AG09319 (cell line): ENCODE measurements around the gene NMRK2.

Source experiments
- DNase-seq: peaks from one replicate; pipeline ENCODE4 v3.0.0-alpha.2; 2010; ENCODE audit warnings: low read depth; ENCODE audit errors: extremely low read depth
- CTCF ChIP-seq: IDR thresholded peaks from 2 replicates; pipeline ENCODE4 v1.5.1; 2011; ENCODE audit warnings: low read depth, mild to moderate bottlenecking, inconsistent platforms, low read length, moderate library complexity

NMRK2 gene

GRCh38 chr19:3978145-3978544, 45.3 kb downstream of the NMRK2 start:
- DNase-seq: no peak
- no peak for TF ChIP-seq CTCF

- no peak for DNase-seq
- no peak for TF ChIP-seq CTCF
Measured at GRCh38 chr19:3979289-3979673, 46.4 kb downstream of the NMRK2 start.

- no peak for TF ChIP-seq CTCF
- DNase-seq: no peak
Measured at GRCh38 chr19:3979674-3980352, 46.9 kb downstream of the NMRK2 start.

- DNase-seq: no peak
- no peak for TF ChIP-seq CTCF
Measured at GRCh38 chr19:3980353-3981251, 47.7 kb downstream of the NMRK2 start.

- no peak for TF ChIP-seq CTCF
- DNase-seq: no peak
Measured at GRCh38 chr19:3981373-3981735, 48.5 kb downstream of the NMRK2 start.

GRCh38 chr19:3981736-3982681, 49.1 kb downstream of the NMRK2 start:
- DNase-seq: no peak
- TF ChIP-seq CTCF: no peak
